VCaP (cell line): ENCODE measurements around the gene TTYH1.

ENCODE experiments used
- H3K27ac ChIP-seq: fragments of 450-650 bp; 2 replicates; pipeline ENCODE4 v1.5.1; 2017
- TF ChIP-seq, protein P1 (sequence below): fragments of 450-650 bp; conservative IDR thresholded peaks from 2 replicates; pipeline ENCODE4 v1.5.1; 2017; ENCODE audit warnings: mild to moderate bottlenecking, moderate library complexity

Gene TTYH1

DNA sequence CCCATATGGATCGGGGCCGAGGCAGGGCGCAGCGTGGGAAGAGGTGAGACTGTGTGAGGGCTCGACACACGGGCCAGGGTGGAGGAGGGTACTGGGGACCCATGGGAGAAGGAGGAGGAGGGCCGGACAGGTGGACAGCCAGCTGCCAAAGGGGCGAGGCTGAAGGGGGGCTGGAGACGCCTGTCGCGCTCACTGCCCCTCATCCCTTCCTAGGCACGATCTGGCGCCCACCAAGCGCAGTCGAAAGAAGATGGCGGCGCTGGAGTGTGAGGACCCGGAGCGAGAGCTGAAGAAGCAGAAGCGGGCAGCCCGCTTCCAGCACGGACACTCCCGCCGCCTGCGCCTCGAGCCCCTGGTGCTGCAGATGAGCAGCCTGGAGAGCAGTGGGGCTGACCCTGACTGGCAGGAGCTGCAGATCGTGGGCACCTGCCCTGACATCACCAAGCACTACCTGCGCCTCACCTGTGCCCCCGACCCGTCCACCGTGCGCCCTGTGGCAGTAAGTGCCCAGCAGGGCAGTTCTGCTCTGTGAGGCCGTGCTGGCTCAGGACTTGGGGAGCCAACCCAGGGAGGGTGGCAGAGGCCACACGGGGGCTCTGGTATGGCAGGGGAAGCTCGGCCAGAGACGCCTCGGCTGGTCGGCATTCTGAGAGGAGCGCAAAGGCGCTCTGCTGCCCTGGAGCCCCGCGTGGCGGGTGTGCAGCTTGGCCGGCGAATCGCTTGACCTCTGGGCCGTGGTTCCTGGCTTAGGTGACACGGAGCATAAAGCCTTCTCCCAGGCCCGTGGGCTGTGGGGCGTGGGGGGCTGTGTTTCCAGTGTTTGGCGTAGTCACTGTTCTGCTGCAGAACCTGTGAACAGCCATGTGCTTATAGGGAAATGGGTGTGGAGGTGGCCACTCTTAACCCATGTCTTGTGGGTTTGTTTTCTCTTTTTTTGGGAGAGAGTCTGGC is 41.4 kb downstream of the TTYH1 start:
- TF ChIP-seq, protein P1, sequence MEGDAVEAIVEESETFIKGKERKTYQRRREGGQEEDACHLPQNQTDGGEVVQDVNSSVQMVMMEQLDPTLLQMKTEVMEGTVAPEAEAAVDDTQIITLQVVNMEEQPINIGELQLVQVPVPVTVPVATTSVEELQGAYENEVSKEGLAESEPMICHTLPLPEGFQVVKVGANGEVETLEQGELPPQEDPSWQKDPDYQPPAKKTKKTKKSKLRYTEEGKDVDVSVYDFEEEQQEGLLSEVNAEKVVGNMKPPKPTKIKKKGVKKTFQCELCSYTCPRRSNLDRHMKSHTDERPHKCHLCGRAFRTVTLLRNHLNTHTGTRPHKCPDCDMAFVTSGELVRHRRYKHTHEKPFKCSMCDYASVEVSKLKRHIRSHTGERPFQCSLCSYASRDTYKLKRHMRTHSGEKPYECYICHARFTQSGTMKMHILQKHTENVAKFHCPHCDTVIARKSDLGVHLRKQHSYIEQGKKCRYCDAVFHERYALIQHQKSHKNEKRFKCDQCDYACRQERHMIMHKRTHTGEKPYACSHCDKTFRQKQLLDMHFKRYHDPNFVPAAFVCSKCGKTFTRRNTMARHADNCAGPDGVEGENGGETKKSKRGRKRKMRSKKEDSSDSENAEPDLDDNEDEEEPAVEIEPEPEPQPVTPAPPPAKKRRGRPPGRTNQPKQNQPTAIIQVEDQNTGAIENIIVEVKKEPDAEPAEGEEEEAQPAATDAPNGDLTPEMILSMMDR, result no peak
- H3K27ac ChIP-seq, result no peak overlapping the region

DNA sequence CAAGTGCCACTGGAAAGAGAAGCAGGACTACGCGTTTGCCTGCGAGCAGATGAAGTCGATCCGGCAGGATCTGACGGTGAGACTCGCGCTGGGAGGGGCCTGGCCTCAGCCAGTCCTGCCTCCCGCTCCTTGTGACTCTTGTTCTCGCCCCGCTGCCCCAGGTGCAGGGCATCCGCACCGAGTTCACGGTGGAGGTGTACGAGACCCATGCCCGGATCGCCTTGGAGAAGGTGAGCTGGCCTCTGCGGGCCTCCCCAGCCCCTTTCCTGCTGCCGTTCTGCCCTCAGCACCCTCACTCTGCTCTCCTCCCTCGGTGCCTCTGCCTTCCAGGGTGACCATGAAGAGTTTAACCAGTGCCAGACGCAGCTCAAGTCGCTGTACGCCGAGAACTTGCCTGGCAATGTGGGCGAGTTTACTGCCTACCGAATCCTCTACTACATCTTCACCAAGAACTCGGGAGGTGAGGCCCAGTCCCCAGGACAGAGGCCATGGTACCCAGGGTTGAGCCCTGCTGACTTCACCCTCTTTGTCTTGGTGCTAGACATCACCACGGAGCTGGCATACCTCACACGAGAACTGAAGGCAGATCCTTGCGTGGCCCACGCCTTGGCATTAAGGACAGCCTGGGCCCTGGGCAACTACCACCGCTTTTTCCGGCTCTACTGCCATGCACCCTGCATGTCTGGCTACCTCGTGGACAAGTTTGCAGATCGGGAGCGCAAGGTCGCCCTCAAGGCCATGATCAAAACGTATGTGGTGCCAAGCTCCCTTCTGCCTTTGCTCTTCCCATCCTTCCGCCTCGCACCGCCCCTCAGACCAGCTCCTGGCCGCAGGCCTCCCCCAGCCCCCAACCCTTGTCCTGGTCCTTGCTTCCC is 42.7 kb downstream of the TTYH1 start:
- H3K27ac ChIP-seq, result no peak overlapping the region
- TF ChIP-seq, protein P1, result no peak

DNA sequence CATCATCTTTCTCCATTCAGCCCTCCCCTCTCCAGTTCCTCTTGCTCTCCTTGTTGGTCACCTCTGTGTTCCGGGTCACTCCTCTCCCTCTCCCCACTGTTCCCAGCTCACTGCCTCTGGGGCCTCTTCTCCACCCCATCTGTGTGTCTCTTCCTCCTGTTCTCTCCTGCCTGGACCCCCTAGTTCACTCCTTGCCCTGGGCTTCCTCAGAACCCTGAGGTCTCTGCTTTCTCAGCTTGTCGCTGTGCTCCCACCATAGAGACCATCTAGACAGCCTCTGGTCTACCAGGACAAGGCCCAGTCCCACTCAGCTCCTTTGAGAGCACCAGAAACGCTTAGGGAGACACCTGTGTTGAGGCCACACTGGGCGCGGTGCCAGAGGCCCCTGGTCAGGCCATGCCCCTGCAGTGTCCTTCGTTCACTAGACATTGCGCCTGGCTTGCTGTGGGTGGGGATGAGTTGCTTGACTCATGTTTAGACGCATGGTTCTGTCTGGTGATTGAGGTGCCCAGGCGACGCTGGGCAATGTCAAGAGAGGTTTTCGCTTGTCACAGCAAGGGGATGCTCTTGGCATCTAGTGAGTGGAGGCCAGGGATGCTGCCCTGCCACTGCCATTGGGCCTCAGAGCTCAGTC is 43.5 kb downstream of the TTYH1 start:
- no peak overlapping the region for H3K27ac ChIP-seq
- TF ChIP-seq, protein P1, result no peak

DNA sequence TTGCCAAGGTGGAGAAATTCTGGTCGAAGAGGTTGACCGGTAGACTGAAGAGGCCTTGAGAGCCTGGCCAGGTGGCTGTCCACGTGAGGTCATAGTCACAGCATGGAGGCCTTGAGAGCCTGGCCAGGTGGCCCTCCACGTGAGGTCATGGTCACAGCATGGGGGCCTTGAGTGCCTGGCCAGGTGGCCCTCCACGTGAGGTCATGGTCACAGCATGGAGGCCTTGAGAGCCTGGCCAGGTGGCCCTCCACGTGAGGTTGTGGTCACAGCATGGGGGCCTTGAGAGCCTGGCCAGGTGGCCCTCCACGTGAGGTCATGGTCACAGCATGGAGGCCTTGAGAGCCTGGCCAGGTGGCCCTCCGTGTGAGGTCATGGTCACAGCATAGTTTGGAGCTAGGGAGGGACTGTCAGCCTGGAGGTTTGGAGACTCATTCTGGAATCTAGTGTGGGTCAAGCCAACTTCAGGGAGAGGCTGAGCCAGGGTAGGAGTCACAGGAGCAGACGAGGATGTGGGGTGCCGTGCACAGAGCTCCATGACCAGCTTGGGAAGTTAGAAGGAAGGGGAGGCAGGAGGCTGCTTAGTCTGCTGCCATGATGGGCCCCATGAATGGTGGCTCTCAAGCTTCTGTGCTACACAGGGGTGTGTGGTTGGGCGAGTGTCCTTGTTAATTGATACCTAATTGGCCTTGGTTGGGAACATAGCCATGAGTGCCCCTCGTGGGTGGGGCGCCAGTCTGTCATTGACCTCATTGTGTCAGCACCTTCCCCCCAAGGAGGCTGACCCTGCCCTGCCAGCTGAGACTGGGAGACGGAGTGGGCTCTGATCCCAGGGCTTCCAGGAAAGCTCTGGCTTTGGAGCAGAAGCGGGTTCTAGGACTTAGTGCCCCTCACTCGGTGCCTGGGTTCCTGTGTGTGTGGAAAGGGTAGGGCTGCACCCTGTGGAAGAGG is 44.3 kb downstream of the TTYH1 start:
- 0 out of 2 replicates have a peak overlapping the region, but pooled peaks have one; percentile 5 for H3K27ac ChIP-seq
- TF ChIP-seq, protein P1, result no peak

DNA sequence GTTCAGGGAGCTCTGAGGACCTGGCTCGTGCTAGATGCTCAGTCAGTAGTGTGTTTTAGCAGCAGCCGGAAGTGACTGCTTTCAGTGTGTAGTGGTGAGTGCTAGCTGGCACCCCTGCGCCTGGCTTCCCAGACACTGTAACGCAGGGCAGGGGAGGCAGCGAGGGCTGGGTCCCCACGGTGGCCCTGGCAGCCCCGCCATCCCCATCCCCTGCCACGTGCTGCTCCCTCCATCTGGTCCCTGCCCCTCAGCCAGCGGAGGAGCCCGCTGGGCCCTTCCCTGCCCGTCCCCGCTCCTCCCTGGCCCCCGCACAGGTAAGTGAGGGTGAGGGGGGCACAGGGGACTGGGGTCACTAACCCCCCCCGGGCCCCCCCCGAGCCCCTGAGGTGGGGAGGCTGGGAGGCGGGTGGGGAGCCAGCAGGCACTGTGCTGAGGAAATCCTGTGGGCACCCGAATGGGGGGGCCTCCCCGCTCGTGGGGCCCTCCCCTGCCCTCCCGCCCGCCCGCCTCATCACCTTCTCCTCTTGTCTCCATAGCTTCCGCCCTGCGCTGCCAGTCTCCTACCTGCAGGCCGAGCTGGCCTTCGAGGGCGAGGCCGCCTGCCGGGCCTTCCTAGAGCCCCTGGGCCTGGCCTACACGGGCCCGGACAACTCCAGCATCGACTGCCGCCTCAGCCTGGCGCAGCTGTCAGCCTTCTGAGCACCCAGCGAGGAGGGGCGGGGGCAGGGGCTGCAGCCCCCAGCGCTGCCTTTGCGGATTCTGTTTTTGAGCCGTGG is 45.2 kb downstream of the TTYH1 start:
- TF ChIP-seq, protein P1, result no peak
- H3K27ac ChIP-seq, result 0 out of 2 replicates have a peak overlapping the region, but pooled peaks have one; percentile 96

DNA sequence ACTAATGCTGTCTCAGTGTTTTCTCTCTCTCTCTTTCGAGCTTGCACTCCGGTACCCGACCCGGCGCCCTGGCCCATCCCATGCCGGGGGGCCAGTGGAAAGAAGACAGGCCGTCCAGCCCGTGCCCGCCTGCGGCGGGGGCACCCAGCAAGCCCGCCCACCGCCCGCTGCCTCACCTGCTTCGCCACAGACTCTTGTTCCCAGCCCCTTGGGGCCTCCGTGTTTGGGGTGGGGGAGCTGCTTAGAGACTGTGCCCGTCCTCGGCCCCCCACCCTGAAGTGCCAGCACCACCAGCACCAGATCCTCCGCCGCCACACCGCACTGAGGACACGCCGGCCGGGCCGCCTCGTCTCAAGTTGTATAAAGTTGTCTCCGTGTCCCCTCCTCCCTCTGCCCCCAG is 45.9 kb downstream of the TTYH1 start:
- TF ChIP-seq, protein P1, result no peak
- H3K27ac ChIP-seq, result peak overlapping the region; percentile 96; the same call in 1 of the 2 replicates
